Neural crest cell (in vitro differentiated cells): ENCODE data around the gene MATCAP1. TPM values are rescaled to one million over a fixed set of nuclear protein-coding genes. Genes with fewer than 3 reads are reported as not detected.

Source experiments
- DNase-seq: peaks from one replicate; pipeline ENCODE4 v3.0.0; 2021; ENCODE audit warnings: low read depth, mixed read lengths, low spot score
- H3K27ac Mint-ChIP-seq: one replicate; pipeline ENCODE4 v1.8.0; 2021; ENCODE audit warnings: mild to moderate bottlenecking, mixed read lengths; ENCODE audit not compliant: unreplicated experiment
- H3K27me3 Mint-ChIP-seq: 2 replicates; pipeline ENCODE4 v1.8.0; 2021; ENCODE audit warnings: low read depth, mild to moderate bottlenecking, mixed read lengths
- H3K36me3 Mint-ChIP-seq: 2 replicates; pipeline ENCODE4 v1.8.0; 2021; ENCODE audit warnings: low read depth, mild to moderate bottlenecking, mixed read lengths
- H3K4me1 Mint-ChIP-seq: 2 replicates; pipeline ENCODE4 v1.8.0; 2021; ENCODE audit warnings: mixed read lengths
- H3K4me3 Mint-ChIP-seq: one replicate; pipeline ENCODE4 v1.8.0; 2021; ENCODE audit warnings: mild to moderate bottlenecking, mixed read lengths
- H3K9me3 Mint-ChIP-seq: 2 replicates; pipeline ENCODE4 v1.8.0; 2021; ENCODE audit warnings: mixed read lengths
- total RNA-seq: library from RNA; stranded (reverse); gene quantifications from 2 replicates; pipeline ENCODE4 v1.2.1, GENCODE V29; 2021
- TF ChIP-seq, protein P1 (sequence below): fragments of 200-600 bp; sonication (generic); conservative IDR thresholded peaks from 2 replicates; pipeline ENCODE4 v1.5.0; 2021; ENCODE audit warnings: antibody characterized with exemption, mild to moderate bottlenecking

The MATCAP1 gene
- total RNA-seq, 1 donor from 2014 or later, result 97.7 TPM

DNA sequence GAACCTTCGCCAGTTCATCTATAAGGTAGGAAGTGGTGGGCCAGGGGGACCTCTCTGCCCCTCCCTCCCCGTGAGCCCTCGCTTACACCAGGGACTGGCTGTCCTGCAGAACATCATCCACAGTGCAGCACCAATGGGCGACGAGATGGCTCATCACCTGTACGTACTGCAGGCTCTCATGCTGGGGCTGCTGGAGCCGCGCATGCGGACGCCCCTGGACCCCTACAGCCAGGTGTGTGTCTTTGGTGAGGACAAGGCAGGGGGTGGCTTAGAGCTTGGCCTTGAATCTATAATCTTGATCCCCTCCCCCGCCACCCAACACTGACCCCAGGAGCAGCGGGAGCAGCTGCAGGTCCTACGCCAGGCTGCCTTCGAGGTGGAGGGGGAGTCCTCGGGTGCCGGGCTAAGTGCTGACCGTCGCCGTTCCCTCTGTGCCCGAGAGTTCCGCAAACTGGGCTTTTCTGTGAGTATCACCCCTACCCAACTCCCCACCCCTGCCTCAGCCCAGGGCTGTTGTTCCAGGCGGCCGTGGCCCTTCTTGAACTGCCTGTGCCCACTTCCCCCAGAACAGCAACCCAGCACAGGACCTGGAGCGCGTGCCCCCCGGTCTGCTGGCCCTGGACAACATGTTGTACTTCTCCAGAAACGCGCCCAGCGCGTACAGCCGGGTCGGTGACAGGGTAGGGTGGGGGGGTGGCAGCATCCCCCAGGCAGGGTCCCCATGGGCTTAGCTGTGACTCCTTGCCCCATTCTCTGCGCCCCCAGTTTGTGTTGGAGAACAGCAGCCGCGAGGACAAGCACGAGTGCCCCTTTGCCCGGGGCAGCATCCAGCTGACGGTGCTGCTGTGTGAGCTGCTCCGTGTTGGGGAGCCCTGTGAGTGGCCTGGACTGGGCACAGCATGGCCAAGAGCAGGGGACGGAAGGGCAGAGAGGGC, 17.9 kb upstream of the MATCAP1 start:
- Mint-ChIP-seq H3K27me3 (no peaks in the 10 kb centered on the region), H3K4me3 (no peak overlapping the region), H3K9me3 (no peaks in the 10 kb centered on the region), H3K36me3 (peaks cover 2% of the 10 kb centered on the region), H3K27ac (no peak overlapping the region), H3K4me1 (peaks cover 5% of the 10 kb centered on the region)
- TF ChIP-seq, protein P1, sequence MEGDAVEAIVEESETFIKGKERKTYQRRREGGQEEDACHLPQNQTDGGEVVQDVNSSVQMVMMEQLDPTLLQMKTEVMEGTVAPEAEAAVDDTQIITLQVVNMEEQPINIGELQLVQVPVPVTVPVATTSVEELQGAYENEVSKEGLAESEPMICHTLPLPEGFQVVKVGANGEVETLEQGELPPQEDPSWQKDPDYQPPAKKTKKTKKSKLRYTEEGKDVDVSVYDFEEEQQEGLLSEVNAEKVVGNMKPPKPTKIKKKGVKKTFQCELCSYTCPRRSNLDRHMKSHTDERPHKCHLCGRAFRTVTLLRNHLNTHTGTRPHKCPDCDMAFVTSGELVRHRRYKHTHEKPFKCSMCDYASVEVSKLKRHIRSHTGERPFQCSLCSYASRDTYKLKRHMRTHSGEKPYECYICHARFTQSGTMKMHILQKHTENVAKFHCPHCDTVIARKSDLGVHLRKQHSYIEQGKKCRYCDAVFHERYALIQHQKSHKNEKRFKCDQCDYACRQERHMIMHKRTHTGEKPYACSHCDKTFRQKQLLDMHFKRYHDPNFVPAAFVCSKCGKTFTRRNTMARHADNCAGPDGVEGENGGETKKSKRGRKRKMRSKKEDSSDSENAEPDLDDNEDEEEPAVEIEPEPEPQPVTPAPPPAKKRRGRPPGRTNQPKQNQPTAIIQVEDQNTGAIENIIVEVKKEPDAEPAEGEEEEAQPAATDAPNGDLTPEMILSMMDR, result no peak
- DNase-seq, result no peak

DNA sequence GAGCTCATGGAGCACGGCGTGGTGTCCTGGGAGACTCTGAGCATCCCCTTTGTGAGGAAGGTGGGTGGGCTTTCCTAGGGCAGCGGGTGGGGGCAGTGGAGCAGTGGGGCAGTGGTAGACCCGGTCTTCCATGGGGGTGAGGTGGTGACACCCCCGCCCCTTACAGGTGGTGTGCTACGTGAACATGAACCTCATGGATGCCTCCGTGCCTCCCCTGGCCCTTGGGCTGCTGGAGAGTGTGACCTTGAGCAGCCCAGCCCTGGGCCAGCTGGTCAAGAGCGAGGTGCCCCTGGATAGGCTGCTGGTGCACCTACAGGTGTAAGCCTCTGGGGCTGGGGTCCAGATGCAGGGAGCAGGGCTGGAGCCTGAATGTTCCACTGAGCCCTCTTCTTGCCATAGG, 16.7 kb upstream of the MATCAP1 start:
- no peaks in the 10 kb centered on the region for H3K27me3 Mint-ChIP-seq
- no peaks in the 10 kb centered on the region for H3K9me3 Mint-ChIP-seq
- peaks cover 8% of the 10 kb centered on the region for H3K4me1 Mint-ChIP-seq
- H3K27ac Mint-ChIP-seq, result no peak overlapping the region
- H3K36me3 Mint-ChIP-seq, result peaks cover 9% of the 10 kb centered on the region
- H3K4me3 Mint-ChIP-seq, result peak overlapping the region; percentile 44
- no peak for DNase-seq
- TF ChIP-seq, protein P1, result no peak

DNA sequence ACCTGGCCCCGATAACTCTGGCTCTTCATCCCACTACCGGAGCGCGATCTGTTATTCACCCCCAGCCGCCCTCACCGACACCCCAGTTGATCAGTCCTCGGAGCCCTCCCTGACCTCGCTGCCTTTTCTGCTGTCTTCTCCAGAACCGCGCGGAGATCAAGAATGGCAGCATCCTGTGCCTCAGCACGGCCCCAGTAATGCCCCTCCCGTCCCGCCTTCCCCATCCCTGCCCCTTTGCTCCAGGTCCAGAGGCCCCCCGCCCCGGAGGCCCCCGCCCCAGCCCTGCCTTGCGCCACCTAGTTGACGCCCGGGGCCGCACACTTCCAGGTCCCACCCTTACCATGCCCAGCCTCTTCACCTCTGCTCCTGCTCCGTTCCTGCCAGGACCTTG, 16.0 kb upstream of the MATCAP1 start:
- Mint-ChIP-seq H3K36me3 (peaks cover 9% of the 10 kb centered on the region), H3K9me3 (no peaks in the 10 kb centered on the region), H3K27ac (no peak overlapping the region), H3K4me1 (peaks cover 8% of the 10 kb centered on the region), H3K27me3 (no peaks in the 10 kb centered on the region), H3K4me3 (peak overlapping the region; percentile 34)
- DNase-seq, result no peak
- TF ChIP-seq, protein P1, result peak; percentile 9

DNA sequence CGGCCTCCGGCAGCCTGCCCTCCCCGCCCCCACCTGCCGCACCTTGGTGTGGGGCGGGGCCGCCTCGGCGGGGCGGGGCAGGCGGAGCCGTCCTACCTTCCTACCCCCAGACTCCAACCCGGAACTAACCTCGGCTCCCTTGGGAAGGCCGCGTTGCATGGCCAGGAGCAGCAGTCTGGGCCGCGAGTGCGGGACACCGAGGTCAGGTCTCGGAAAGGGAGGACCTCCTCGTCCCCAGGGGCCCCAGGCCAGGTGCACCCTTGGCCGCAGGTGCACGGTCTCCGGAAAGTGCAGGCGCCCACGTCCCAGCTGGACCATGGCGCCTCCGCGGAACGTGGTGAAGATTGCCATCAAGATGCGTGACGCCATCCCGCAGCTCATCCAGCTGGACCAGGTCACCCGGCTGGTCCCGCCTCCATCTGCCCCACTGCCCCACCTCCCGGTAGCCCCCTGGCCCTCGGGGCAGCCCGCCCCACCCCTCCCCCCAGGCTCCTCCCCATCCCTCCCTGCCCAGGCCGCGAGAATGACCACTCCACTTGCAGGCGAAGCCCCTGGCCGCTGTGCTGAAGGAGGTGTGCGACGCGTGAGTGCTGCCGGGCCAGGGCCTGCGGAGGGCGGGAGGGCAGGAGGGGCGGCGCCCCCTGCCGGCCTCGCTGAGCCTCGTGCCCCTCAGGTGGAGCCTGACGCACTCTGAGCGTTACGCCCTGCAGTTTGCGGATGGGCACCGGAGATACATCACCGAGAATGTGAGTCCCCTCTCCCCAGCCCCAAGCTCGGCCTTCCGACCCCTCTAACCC, 15.4 kb upstream of the MATCAP1 start, which contains the start of gene ELMO3:
TSS of gene ELMO3 (plus strand) at position 121 of the 797 bp plus-strand sequence. CDS start at position 317, 196 bp downstream.
- Mint-ChIP-seq H3K9me3 (no peaks in the 10 kb centered on the region), H3K27me3 (no peaks in the 10 kb centered on the region), H3K27ac (no peak within 1 kb of the TSS), H3K4me3 (peak within 1 kb of the TSS; percentile 65), H3K36me3 (peaks cover 9% of the 10 kb centered on the region), H3K4me1 (peaks cover 8% of the 10 kb centered on the region)
- TF ChIP-seq, protein P1, result peak; percentile 63
- DNase-seq, result no peak

DNA sequence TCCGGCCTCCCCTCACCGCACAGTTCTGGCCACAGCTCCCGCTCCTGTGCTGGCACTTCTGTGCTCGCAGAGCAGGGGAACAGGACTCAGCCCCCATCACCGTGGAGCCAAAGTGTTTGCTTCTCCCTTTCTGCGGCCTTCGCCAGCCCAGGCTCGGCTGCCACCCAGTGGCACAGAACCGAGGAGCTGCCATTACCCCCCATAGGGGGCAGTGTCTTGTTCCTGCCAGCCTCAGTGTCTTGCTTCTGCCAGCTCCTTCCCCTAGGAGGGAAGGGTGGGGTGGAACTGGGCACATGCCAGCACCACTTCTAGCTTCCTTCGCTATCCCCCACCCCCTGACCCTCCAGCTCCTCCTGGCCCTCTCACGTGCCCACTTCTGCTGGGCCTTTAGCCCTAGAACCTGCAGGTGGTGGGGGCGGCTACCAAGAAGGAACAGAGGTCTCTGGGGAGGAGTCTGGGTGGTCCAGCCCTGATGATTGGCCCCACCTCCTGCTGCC, 14.5 kb upstream of the MATCAP1 start:
- peaks cover 9% of the 10 kb centered on the region for H3K36me3 Mint-ChIP-seq
- TF ChIP-seq, protein P1, result peak; percentile 46
- H3K27ac Mint-ChIP-seq, result no peak overlapping the region
- H3K9me3 Mint-ChIP-seq, result no peaks in the 10 kb centered on the region
- H3K27me3 Mint-ChIP-seq, result no peaks in the 10 kb centered on the region
- no peak for DNase-seq
- peak overlapping the region; percentile 65 for H3K4me3 Mint-ChIP-seq
- peaks cover 17% of the 10 kb centered on the region for H3K4me1 Mint-ChIP-seq
